Right atrium auricular region (tissue), 2 donors: Measurements from ENCODE around the gene SERGEF. TPM values are rescaled to one million over a fixed set of nuclear protein-coding genes. Genes with fewer than 3 reads are reported as not detected.

Experiments used
- DNase-seq: peaks from one replicate; pipeline ENCODE4 v3.0.0-alpha.2; 2019; ENCODE audit warnings: low spot score
- H3K27ac ChIP-seq, 2 donors: fragments of 200-600 bp; sonication (generic); 1 replicate in 1 of 2; 2 replicates in 1 of 2; pipeline ENCODE4 v1.5.1; 2016 to 2019
- H3K27me3 ChIP-seq, 2 donors: fragments of 200-600 bp; sonication (generic); one replicate each; pipeline versions ENCODE4 v1.5.1 to v1.6.0; 2017 to 2019
- H3K36me3 ChIP-seq: fragments of 200-600 bp; sonication (generic); one replicate; pipeline ENCODE4 v1.5.1; 2016
- H3K4me1 ChIP-seq, 2 donors: fragments of 200-600 bp; sonication (generic); one replicate each; pipeline versions ENCODE4 v1.5.1 to v1.6.0; 2017 to 2019
- H3K4me3 ChIP-seq, 2 donors: fragments of 200-600 bp; sonication (generic); 1 replicate in 1 of 2; 2 replicates in 1 of 2; pipeline ENCODE4 v1.5.1; 2017 to 2019; ENCODE audit warnings: mild to moderate bottlenecking in 1 of 2, moderate library complexity in 1 of 2
- H3K9me3 ChIP-seq, 2 donors: fragments of 200-600 bp; sonication (generic); one replicate each; pipeline ENCODE4 v1.5.1; 2019
- CTCF ChIP-seq, 2 donors: fragments of 200-600 bp; sonication (generic); IDR thresholded peaks; one replicate each; pipeline ENCODE4 v1.5.1; 2019; ENCODE audit warnings: antibody characterized with exemption in 2 of 2
- total RNA-seq, 2 donors: library from RNA; depleted of rRNA; stranded (reverse); fragments of >200 nt; gene quantifications; one replicate each; pipeline ENCODE4 v1.1.0, GENCODE V29; 2016

SERGEF gene
- total RNA-seq, 2 donors from 2014 or later, result 18.1 to 27.6 TPM

GRCh38 chr11:17958446-17958845, 54.4 kb downstream of the SERGEF start:
- Histone ChIP-seq H3K9me3 (no peaks in the 10 kb centered on the region), H3K4me3 (no peak overlapping the region), H3K27ac (no peak overlapping the region), H3K4me1 (peaks cover 0 to 12% of the 10 kb centered on the region in 2 donors), H3K27me3 (no peaks in the 10 kb centered on the region), H3K36me3 (peaks cover 34% of the 10 kb centered on the region)
- no peak for TF ChIP-seq CTCF (IDR thresholded peaks at IDR 0.05)
- no peak for DNase-seq

GRCh38 chr11:17954395-17955252, 58.2 kb downstream of the SERGEF start:
- peaks cover 0 to 15% of the 10 kb centered on the region in 2 donors for H3K4me1 ChIP-seq
- no peak for DNase-seq
- no peak overlapping the region for H3K4me3 ChIP-seq
- peak overlapping the region; percentile 56 to 75 for H3K27ac ChIP-seq
- no peaks in the 10 kb centered on the region for H3K9me3 ChIP-seq
- TF ChIP-seq CTCF (IDR thresholded peaks at IDR 0.05), result no peak
- H3K36me3 ChIP-seq, result peaks cover 22% of the 10 kb centered on the region
- H3K27me3 ChIP-seq, result no peaks in the 10 kb centered on the region

GRCh38 chr11:17952487-17952886, 60.4 kb downstream of the SERGEF start:
- peaks cover 0 to 15% of the 10 kb centered on the region in 2 donors for H3K4me1 ChIP-seq
- peaks cover 10% of the 10 kb centered on the region for H3K36me3 ChIP-seq
- no peak overlapping the region for H3K27ac ChIP-seq
- no peak for DNase-seq
- H3K9me3 ChIP-seq, result no peaks in the 10 kb centered on the region
- H3K4me3 ChIP-seq, result no peak overlapping the region
- H3K27me3 ChIP-seq, result no peaks in the 10 kb centered on the region
- no peak for TF ChIP-seq CTCF (IDR thresholded peaks at IDR 0.05)

GRCh38 chr11:17951685-17952388, 61.0 kb downstream of the SERGEF start:
- no peaks in the 10 kb centered on the region for H3K9me3 ChIP-seq
- no peaks in the 10 kb centered on the region for H3K27me3 ChIP-seq
- no peak for TF ChIP-seq CTCF (IDR thresholded peaks at IDR 0.05)
- H3K4me1 ChIP-seq, result peaks cover 0 to 15% of the 10 kb centered on the region in 2 donors
- no peak overlapping the region for H3K4me3 ChIP-seq
- no peak overlapping the region for H3K27ac ChIP-seq
- peaks cover 8% of the 10 kb centered on the region for H3K36me3 ChIP-seq
- no peak for DNase-seq

- Histone ChIP-seq H3K36me3 (peaks cover 6% of the 10 kb centered on the region), H3K27ac (no peak overlapping the region), H3K4me1 (peaks cover 0 to 15% of the 10 kb centered on the region in 2 donors), H3K4me3 (no peak overlapping the region), H3K27me3 (no peaks in the 10 kb centered on the region), H3K9me3 (no peaks in the 10 kb centered on the region)
- DNase-seq, result no peak
- no peak for TF ChIP-seq CTCF (IDR thresholded peaks at IDR 0.05)
Measured at GRCh38 chr11:17950644-17951043, 62.2 kb downstream of the SERGEF start.
